IMR-90 (cell line): ENCODE results near the gene CCDC7. TPM values are rescaled to one million over a fixed set of nuclear protein-coding genes. Genes with fewer than 3 reads are reported as not detected.

Experiments
- ATAC-seq: fragments of 200-7000 bp; cut with Tn5 transposase; 2 replicates; pipeline ENCODE4 v1.9.1; 2020; ENCODE audit warnings: low read depth, mild to moderate bottlenecking, moderate library complexity
- BruUV-seq: library from RNA; stranded (reverse); fragments of 400-500 nt; replicated peaks from 2 replicates; lab custom pipeline; 2021; lab: Mats Ljungman, UMichigan
- CTCF ChIA-PET: fragments of 300-600 bp; formaldehyde crosslinking; extraction: SDS; loops from one replicate; lab custom pipeline; 2021; ENCODE audit warnings: antibody characterized with exemption; lab: Yijun Ruan, JAX
- POLR2A ChIA-PET: fragments of 300-600 bp; sonication (Branson Sonifier 250); formaldehyde crosslinking; loops from one replicate; lab custom pipeline; 2022; ENCODE audit warnings: antibody characterized with exemption; ENCODE audit not compliant: unreplicated experiment; lab: Charles Lee
- DNase-seq: peaks from one replicate; pipeline ENCODE4 v3.0.0; 2013
- H2AFZ ChIP-seq: replicated peaks from 2 replicates; pipeline ENCODE3; 2013; ENCODE audit warnings: low read length, mild to moderate bottlenecking; ENCODE audit not compliant: poor library complexity
- H2AK5ac ChIP-seq: 2 replicates; pipeline ENCODE4 v1.6.1; 2013; ENCODE audit warnings: low read depth, low read length, inconsistent platforms
- H2AK9ac ChIP-seq: replicated peaks from 2 replicates; pipeline ENCODE3; 2013; ENCODE audit warnings: mild to moderate bottlenecking, low read depth, low read length, moderate library complexity; ENCODE audit not compliant: poor library complexity
- H2BK120ac ChIP-seq: 2 replicates; pipeline ENCODE4 v1.6.1; 2013; ENCODE audit warnings: low read depth, low read length, inconsistent platforms
- H2BK15ac ChIP-seq: 3 replicates; pipeline ENCODE4 v1.6.1; 2013; ENCODE audit warnings: low read depth, low read length, inconsistent platforms
- H2BK20ac ChIP-seq: 2 replicates; pipeline ENCODE4 v1.6.1; 2013; ENCODE audit warnings: low read depth, mild to moderate bottlenecking, inconsistent platforms, low read length, moderate library complexity
- H2BK5ac ChIP-seq: 2 replicates; pipeline ENCODE4 v1.6.1; 2013; ENCODE audit warnings: mild to moderate bottlenecking, low read depth, low read length, inconsistent platforms; ENCODE audit not compliant: poor library complexity, severe bottlenecking
- H3K14ac ChIP-seq: replicated peaks from 2 replicates; pipeline ENCODE4 v1.6.1; 2013; ENCODE audit warnings: low read depth, low read length, inconsistent platforms
- H3K18ac ChIP-seq: 2 replicates; pipeline ENCODE4 v1.6.1; 2013; ENCODE audit warnings: low read depth, low read length, control low read depth
- H3K23ac ChIP-seq: 2 replicates; pipeline ENCODE4 v1.6.1; 2013; ENCODE audit warnings: low read depth, low read length, inconsistent platforms
- H3K27ac ChIP-seq: 2 replicates; pipeline ENCODE4 v1.5.1; 2013; ENCODE audit warnings: mild to moderate bottlenecking, control low read depth, low read length; ENCODE audit not compliant: insufficient read depth
- H3K27me3 ChIP-seq: 2 replicates; pipeline ENCODE4 v1.6.1; 2013; ENCODE audit warnings: low read length; ENCODE audit not compliant: control insufficient read depth, insufficient read depth
- H3K36me3 ChIP-seq: 2 replicates; pipeline ENCODE4 v1.6.1; 2013; ENCODE audit warnings: low read length, mixed read lengths; ENCODE audit not compliant: control insufficient read depth, insufficient read depth
- H3K4ac ChIP-seq: 2 replicates; pipeline ENCODE4 v1.6.1; 2013; ENCODE audit warnings: low read depth, low read length, inconsistent platforms
- H3K4me1 ChIP-seq: 2 replicates; pipeline ENCODE4 v1.6.1; 2013; ENCODE audit warnings: low read length, mixed read lengths; ENCODE audit not compliant: control insufficient read depth, insufficient read depth
- H3K4me2 ChIP-seq: 2 replicates; pipeline ENCODE4 v1.6.1; 2013; ENCODE audit warnings: low read depth, mild to moderate bottlenecking, control low read depth, low read length, moderate library complexity
- H3K4me3 ChIP-seq: 2 replicates; pipeline ENCODE4 v1.5.1; 2013; ENCODE audit warnings: low read depth, mild to moderate bottlenecking, control low read depth, low read length, moderate library complexity; ENCODE audit not compliant: insufficient read depth
- H3K56ac ChIP-seq: 2 replicates; pipeline ENCODE4 v1.6.1; 2013; ENCODE audit warnings: low read length, inconsistent platforms; ENCODE audit not compliant: insufficient read depth; ENCODE audit errors: extremely low read depth
- H3K79me1 ChIP-seq, 2 experiments: 2 replicates each; pipeline ENCODE4 v1.6.1; 2013; ENCODE audit warnings: low read length in 2 of 2, inconsistent platforms in 1 of 2, low read depth in 1 of 2
- H3K9ac ChIP-seq: 2 replicates; pipeline ENCODE4 v1.6.1; 2013; ENCODE audit warnings: low read depth, low read length, control low read depth
- H3K9me1 ChIP-seq: 2 replicates; pipeline ENCODE4 v1.6.1; 2013; ENCODE audit warnings: low read length, inconsistent platforms; ENCODE audit not compliant: insufficient read depth
- H3K9me3 ChIP-seq: 2 replicates; pipeline ENCODE4 v1.6.1; 2013; ENCODE audit warnings: low read length; ENCODE audit not compliant: control insufficient read depth, insufficient read depth
- H4K20me1 ChIP-seq: 2 replicates; pipeline ENCODE4 v1.6.1; 2013; ENCODE audit warnings: low read length, inconsistent platforms; ENCODE audit not compliant: insufficient read depth
- H4K5ac ChIP-seq: 2 replicates; pipeline ENCODE4 v1.6.1; 2013; ENCODE audit warnings: mild to moderate bottlenecking, low read depth, low read length, control low read depth
- H4K8ac ChIP-seq, 2 experiments: 2 replicates each; pipeline ENCODE4 v1.6.1; 2013; ENCODE audit warnings: low read depth in 2 of 2, low read length in 2 of 2, control low read depth in 1 of 2, inconsistent platforms in 1 of 2
- H4K91ac ChIP-seq: 2 replicates; pipeline ENCODE4 v1.6.1; 2013; ENCODE audit warnings: low read depth, low read length, inconsistent platforms; ENCODE audit not compliant: insufficient read depth
- CTCF ChIP-seq: conservative IDR thresholded peaks from 2 replicates; pipeline ENCODE4 v1.5.1; 2012; ENCODE audit warnings: mild to moderate bottlenecking, low read depth, low read length, improper control_type of control experiment
- FOS ChIP-seq: fragments of 150-350 bp; IDR thresholded peaks from 2 replicates; pipeline ENCODE4 v1.6.1; 2016; ENCODE audit warnings: low read depth, low read length
- MXI1 ChIP-seq: IDR thresholded peaks from 2 replicates; pipeline ENCODE4 v1.6.1; 2012; ENCODE audit warnings: low read depth, mild to moderate bottlenecking, low read length, moderate library complexity, borderline replicate concordance
- POLR2A ChIP-seq: IDR thresholded peaks from 2 replicates; pipeline ENCODE4 v1.6.1; 2012; ENCODE audit warnings: mild to moderate bottlenecking, low read depth, low read length
- RAD21 ChIP-seq: IDR thresholded peaks from 2 replicates; pipeline ENCODE4 v1.6.1; 2012; ENCODE audit warnings: low read length, improper control_type of control experiment
- RCOR1 ChIP-seq: IDR thresholded peaks from 2 replicates; pipeline ENCODE4 v1.6.1; 2012; ENCODE audit warnings: mild to moderate bottlenecking, low read length, improper control_type of control experiment; ENCODE audit not compliant: insufficient replicate concordance
- RFX5 ChIP-seq: IDR thresholded peaks from 2 replicates; pipeline ENCODE4 v1.8.0; 2012; ENCODE audit warnings: low read depth, mild to moderate bottlenecking, low read length, moderate library complexity
- SMC3 ChIP-seq: fragments of 150-350 bp; IDR thresholded peaks from 2 replicates; pipeline ENCODE4 v1.6.1; 2016; ENCODE audit warnings: low read depth, mild to moderate bottlenecking, antibody characterized with exemption, low read length, moderate library complexity
- USF2 ChIP-seq: fragments of 150-350 bp; IDR thresholded peaks from 2 replicates; pipeline ENCODE4 v1.6.1; 2017; ENCODE audit warnings: mild to moderate bottlenecking, antibody characterized with exemption, low read length, low read depth
- whole genome bisulfite sequencing, 2 experiments: methylation state at CpG; one replicate each; pipeline versions ENCODE4 v1.1.5 to v1.1.7; 2013; ENCODE audit warnings: missing lambda C conversion rate in 2 of 2; ENCODE audit not compliant: insufficient read length in 1 of 2; ENCODE audit errors: extremely low coverage in 2 of 2; 5-methylcytosine and 5-hydroxymethylcytosine counted together
- dilution Hi-C: fragments of 300-500 bp; cut with HindIII; formaldehyde crosslinking; loops from one replicate; pipeline ENCODE4 v1.14.3; 2018; ENCODE audit warnings: low sequenced_read_pairs; ENCODE audit not compliant: unreplicated experiment
- in situ Hi-C: fragments of 300-500 bp; cut with MboI; formaldehyde crosslinking; loops from 3 replicates; pipeline ENCODE4 v1.14.3; 2019; ENCODE audit warnings: low sequenced_read_pairs, inconsistent platforms, mixed read lengths
- intact Hi-C: fragments of 100-400 bp; cut with micrococcal nuclease; formaldehyde crosslinking; loops from 2 replicates; pipeline ENCODE4 v1.10.0; 2022
- polyA plus RNA-seq, 3 experiments: library from polyadenylated mRNA; depleted of rRNA; stranded (reverse); fragments of >200 nt; gene quantifications; 2 replicates each; pipeline ENCODE4 v1.2.3, GENCODE V29; 2012; ENCODE audit warnings: low replicate concordance in 1 of 3
- total RNA-seq: library from RNA; depleted of rRNA; stranded (reverse); fragments of >200 nt; gene quantifications from 2 replicates; pipeline ENCODE4 v1.2.3, GENCODE V29; 2012
- TF ChIP-seq, protein P1 (sequence below): fragments of 150-350 bp; IDR thresholded peaks from 2 replicates; pipeline ENCODE4 v1.6.1; 2016; ENCODE audit warnings: low read depth, mild to moderate bottlenecking, low read length, moderate library complexity, borderline replicate concordance

Gene CCDC7
- total and polyA plus RNA-seq, 2 of the 4 experiments (the other 2 are of a cell fraction): 0.74 to 4.3 TPM

DNA sequence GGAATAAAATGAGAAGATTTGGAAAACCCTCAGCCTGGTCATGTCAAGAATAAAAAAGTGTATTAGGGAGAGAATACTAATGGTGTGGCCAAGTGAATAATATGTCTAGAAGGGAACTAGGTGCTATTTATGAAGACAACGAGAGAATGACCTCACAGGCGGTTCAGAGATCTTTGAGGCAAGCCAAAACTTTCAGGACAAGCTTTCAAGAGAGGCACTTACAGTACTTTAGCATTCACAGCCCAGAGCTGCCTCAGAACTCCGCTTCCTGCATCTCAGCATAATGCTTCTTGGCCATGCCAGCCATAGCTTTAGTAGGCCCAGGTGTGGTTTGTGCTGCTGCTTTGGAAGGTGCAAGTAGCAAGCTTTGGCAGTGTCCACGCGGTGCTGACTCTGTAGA lies 37.2 kb upstream of the CCDC7 start:
- CTCF ChIA-PET: no interaction called here

More for the DNA sequence above, 37.2 kb upstream of the CCDC7 start:
- Histone ChIP-seq H3K23ac (no peak overlapping the region), H3K18ac (no peak overlapping the region), H2BK20ac (no peak overlapping the region), H3K9me1 (no peaks in the 10 kb centered on the region), H2BK120ac (no peak overlapping the region), H3K9ac (no peak overlapping the region), H3K27ac (no peak overlapping the region), H3K36me3 (no peaks in the 10 kb centered on the region), H2BK5ac (no peak overlapping the region), H3K27me3 (no peaks in the 10 kb centered on the region), H4K8ac (no peak overlapping the region), H3K4ac (no peak overlapping the region), H3K14ac (no peak overlapping the region), H2AK9ac (no peak overlapping the region), H3K79me1 (no peaks in the 10 kb centered on the region), H3K9me3 (no peaks in the 10 kb centered on the region), H3K4me1 (peaks cover 3% of the 10 kb centered on the region; the same call in 1 of the 2 replicates), H4K5ac (no peak overlapping the region), H2BK15ac (no peak overlapping the region), H3K4me2 (no peak overlapping the region), H2AFZ (no peak overlapping the region), H4K20me1 (no peaks in the 10 kb centered on the region), H3K4me3 (no peak overlapping the region), H3K56ac (no peak overlapping the region), H4K91ac (no peak overlapping the region), H2AK5ac (no peak overlapping the region)
- no TSS peak for BruUV-seq
- dilution Hi-C loops: no loop called here
- in situ Hi-C loops: no loop called here
- WGBS, 2 experiments: no CpG with 5 or more reads among the region's 5 CpGs
- DNase-seq: no peak
- no peak for ATAC-seq
- TF ChIP-seq RFX5 (no peak), CTCF (no peak), MXI1 (no peak), RCOR1 (no peak), POLR2A (no peak), RAD21 (no peak), USF2 (no peak), SMC3 (no peak), FOS (no peak)
- TF ChIP-seq, protein P1, sequence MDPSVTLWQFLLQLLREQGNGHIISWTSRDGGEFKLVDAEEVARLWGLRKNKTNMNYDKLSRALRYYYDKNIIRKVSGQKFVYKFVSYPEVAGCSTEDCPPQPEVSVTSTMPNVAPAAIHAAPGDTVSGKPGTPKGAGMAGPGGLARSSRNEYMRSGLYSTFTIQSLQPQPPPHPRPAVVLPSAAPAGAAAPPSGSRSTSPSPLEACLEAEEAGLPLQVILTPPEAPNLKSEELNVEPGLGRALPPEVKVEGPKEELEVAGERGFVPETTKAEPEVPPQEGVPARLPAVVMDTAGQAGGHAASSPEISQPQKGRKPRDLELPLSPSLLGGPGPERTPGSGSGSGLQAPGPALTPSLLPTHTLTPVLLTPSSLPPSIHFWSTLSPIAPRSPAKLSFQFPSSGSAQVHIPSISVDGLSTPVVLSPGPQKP: no peak
- POLR2A ChIA-PET: no interaction called here
- intact Hi-C loops: no loop called here
